Prostate gland (tissue), 2 donors: ENCODE data around the gene ENC1. TPM values are rescaled to one million over a fixed set of nuclear protein-coding genes. Genes with fewer than 3 reads are reported as not detected.

Experiments used
- DNase-seq: peaks from one replicate; pipeline ENCODE4 v3.0.0-alpha.2; 2019; ENCODE audit warnings: low spot score
- H3K27ac ChIP-seq, 2 donors: fragments of 200-600 bp; sonication (generic); 2 replicates each; pipeline ENCODE4 v1.5.1; 2017 to 2019
- H3K27me3 ChIP-seq: fragments of 200-600 bp; sonication (generic); replicated peaks from 2 replicates; pipeline ENCODE4 v1.5.1; 2019; ENCODE audit not compliant: insufficient read depth
- H3K36me3 ChIP-seq, 2 donors: fragments of 200-600 bp; sonication (generic); 1 replicate in 1 of 2; 2 replicates in 1 of 2; pipeline versions ENCODE4 v1.5.1 to v1.8.1; 2017 to 2019
- H3K4me1 ChIP-seq: fragments of 200-600 bp; sonication (generic); replicated peaks from 2 replicates; pipeline ENCODE4 v1.5.1; 2019
- H3K4me3 ChIP-seq, 2 donors: fragments of 200-600 bp; sonication (generic); 2 replicates each; pipeline ENCODE4 v1.5.1; 2017 to 2019
- H3K9me3 ChIP-seq: fragments of 200-600 bp; sonication (generic); 2 replicates; pipeline ENCODE4 v1.5.1; 2017
- CTCF ChIP-seq, 4 experiments: fragments of 200-600 bp in 2 of 4; fragments of 450-650 bp in 2 of 4; sonication (generic) in 2 of 4; IDR thresholded peaks; 1 replicate in 3 of 4; 2 replicates in 1 of 4; pipeline ENCODE4 v1.5.1; 2016 to 2019; ENCODE audit warnings: antibody characterized with exemption in 4 of 4, mild to moderate bottlenecking in 2 of 4, moderate library complexity in 2 of 4
- POLR2A ChIP-seq: fragments of 450-650 bp; IDR thresholded peaks from one replicate; pipeline ENCODE4 v1.6.1; 2016; ENCODE audit warnings: antibody characterized with exemption, mild to moderate bottlenecking
- POLR2AphosphoS5 ChIP-seq: sonication (generic); formaldehyde crosslinking; IDR thresholded peaks from one replicate; pipeline ENCODE4 v1.6.1; 2017; ENCODE audit warnings: antibody characterized with exemption
- WGBS: methylation state at CpG from one replicate; pipeline ENCODE4 v1.1.5; 2018; 5-methylcytosine and 5-hydroxymethylcytosine counted together
- intact Hi-C: fragments of 100-400 bp; cut with DNase I; formaldehyde crosslinking; loops from one replicate; pipeline ENCODE4 v1.14.2; 2022
- total RNA-seq, 2 donors: library from RNA; depleted of rRNA; stranded (reverse); fragments of >200 nt; gene quantifications; one replicate each; pipeline ENCODE4 v1.1.0, GENCODE V29; 2016

ENC1 gene
- total RNA-seq, 2 donors from 2014 or later: 78.1 to 103 TPM

- intact Hi-C loops: loop anchor here (5.0 kb wide), 1 partner anchor 610 kb away; no protein-coding TSS in a partner anchor
- Histone ChIP-seq H3K27me3 (no peaks in the 10 kb centered on the region), H3K4me1 (peaks cover 4% of the 10 kb centered on the region), H3K9me3 (no peaks in the 10 kb centered on the region), H3K36me3 (no peaks in the 10 kb centered on the region), H3K27ac (no peak overlapping the region), H3K4me3 (no peak overlapping the region)
- WGBS: 73% methylated on average over 6 of the region's 6 CpGs
- DNase-seq: no peak
- TF ChIP-seq CTCF (IDR thresholded peaks at IDR 0.05) (no peak), POLR2A (no peak), POLR2AphosphoS5 (no peak)
These were observed 2.0 kb upstream of the ENC1 start for GRCh38 chr5:74642543-74642863.

DNA sequence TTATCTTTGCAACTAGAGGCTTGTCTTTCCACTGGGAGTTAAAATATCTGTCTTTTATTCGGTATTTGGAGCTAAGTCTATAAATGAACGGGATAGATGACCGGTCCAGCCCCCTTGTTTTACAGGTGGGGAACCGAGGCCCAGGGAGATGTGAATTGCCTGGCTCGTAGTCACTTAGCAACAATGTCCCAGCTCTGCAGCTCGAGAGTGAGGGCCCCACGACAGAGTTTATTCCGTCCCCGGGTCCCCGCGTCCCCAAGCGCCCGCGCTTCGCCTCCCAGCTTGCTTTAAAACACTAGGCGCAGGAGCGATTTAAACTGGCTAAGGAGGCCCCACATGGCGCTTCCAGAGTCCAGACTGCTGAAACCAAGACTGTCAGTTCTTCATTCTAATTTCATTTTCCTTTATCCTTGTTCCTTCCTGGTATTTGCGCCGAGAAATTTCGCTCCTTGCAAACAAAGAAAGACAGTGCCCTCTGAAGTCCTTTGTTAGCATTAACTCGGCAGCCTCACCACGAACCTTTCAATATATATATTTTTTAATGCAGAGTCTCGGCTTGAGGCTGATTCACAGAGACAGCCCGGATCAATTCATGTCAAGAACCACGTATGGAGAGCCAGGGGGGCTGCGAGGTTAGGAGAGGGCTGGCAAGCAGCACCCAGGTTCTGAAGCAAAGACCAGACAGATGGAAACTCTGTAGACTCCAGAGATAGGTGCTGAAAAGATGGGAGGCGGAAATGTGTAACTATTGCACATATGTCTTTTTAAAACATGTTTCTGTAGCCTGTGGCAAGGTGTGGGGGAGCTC, 1.4 kb upstream of the ENC1 start:
- H3K27ac ChIP-seq: peak overlapping the region; percentile 76 to 78
- intact Hi-C loops: loop anchor here (5.0 kb wide), 1 partner anchor 610 kb away; no protein-coding TSS in a partner anchor
- peaks cover 4% of the 10 kb centered on the region for H3K4me1 ChIP-seq
- 4% methylated on average over 28 of the region's 28 CpGs for WGBS
- H3K27me3 ChIP-seq: no peaks in the 10 kb centered on the region
- no peaks in the 10 kb centered on the region for H3K9me3 ChIP-seq
- H3K4me3 ChIP-seq: peak overlapping the region; percentile 56 to 60
- DNase-seq: peak; percentile 66
- H3K36me3 ChIP-seq: no peaks in the 10 kb centered on the region
- TF ChIP-seq CTCF (IDR thresholded peaks at IDR 0.05) (peak in 3 of 4 experiments; percentile 50 to 77 (median 69)), POLR2A (no peak), POLR2AphosphoS5 (peak; percentile 71)

DNA sequence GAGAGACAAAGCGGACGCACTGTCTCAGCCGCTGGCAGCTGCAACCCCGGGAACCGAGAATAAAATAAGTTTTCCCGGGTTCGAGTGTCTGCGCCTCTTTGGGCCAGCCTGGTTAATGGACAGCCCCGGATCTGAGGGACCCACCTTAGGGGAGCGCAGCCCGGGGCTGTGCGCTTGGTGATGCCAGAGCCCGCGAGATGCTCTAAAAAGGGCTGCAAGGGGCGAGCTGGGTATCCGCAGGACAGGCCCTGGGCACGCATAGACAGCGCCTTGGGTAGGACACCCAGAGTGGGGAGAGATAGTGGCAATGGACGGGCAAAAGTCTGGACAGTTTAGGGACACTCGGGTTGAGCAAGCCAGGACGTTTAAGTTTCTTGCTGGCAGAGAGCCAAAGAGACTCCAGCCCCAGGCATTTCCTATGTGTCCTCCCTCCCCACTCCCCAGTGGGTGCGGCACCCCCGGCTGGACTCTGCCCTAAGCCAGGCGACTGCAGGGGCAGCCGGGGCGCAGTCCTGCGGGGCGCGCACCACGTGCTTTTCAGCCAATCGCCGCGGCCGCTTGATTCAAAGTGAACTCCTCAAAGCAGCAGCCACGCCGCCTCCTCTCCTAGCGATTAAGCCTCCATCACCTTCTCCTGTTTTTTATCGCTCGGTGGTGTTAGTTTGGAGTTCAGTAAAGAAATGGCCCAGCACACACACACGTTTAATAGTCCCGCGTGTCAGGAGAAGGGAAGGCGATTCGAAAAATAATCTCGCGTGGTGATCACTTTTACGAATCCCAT, 616 bp upstream of the ENC1 start:
- TF ChIP-seq POLR2AphosphoS5 (no peak), POLR2A (no peak), CTCF (IDR thresholded peaks at IDR 0.05) (no peak)
- Histone ChIP-seq H3K27me3 (no peaks in the 10 kb centered on the region), H3K27ac (peak overlapping the region; percentile 76 to 78), H3K4me1 (peaks cover 8% of the 10 kb centered on the region), H3K36me3 (no peaks in the 10 kb centered on the region), H3K9me3 (no peaks in the 10 kb centered on the region), H3K4me3 (peak overlapping the region; percentile 56 to 60)
- WGBS: under 1% methylated on average over 47 of the region's 47 CpGs
- intact Hi-C loops: loop anchor here (5.0 kb wide), 1 partner anchor 609 kb away; no protein-coding TSS in a partner anchor
- DNase-seq: peak; percentile 72

- Histone ChIP-seq H3K4me1 (peaks cover 12% of the 10 kb centered on the region), H3K27ac (peak overlapping the region; percentile 76 to 78), H3K9me3 (no peaks in the 10 kb centered on the region), H3K27me3 (no peaks in the 10 kb centered on the region), H3K36me3 (no peaks in the 10 kb centered on the region), H3K4me3 (peak overlapping the region; percentile 56 to 60)
- no peak for TF ChIP-seq CTCF (IDR thresholded peaks at IDR 0.05)
- TF ChIP-seq POLR2A: no peak
- no peak for TF ChIP-seq POLR2AphosphoS5
- DNase-seq: peak; percentile 17
- intact Hi-C loops: loop anchor here (5.0 kb wide), 1 partner anchor 608 kb away; no protein-coding TSS in a partner anchor
- WGBS: under 1% methylated on average over 54 of the region's 57 CpGs
These were observed 600 bp downstream of the ENC1 start for GRCh38 chr5:74639807-74640449.
